ENCODE measurements around the gene KRT9. TPM values are rescaled to one million over a fixed set of nuclear protein-coding genes. Genes with fewer than 3 reads are reported as not detected.
"Not testable (repeated sequence)": the region's sequence is repeated elsewhere in the genome, so short reads cannot be mapped to it uniquely, and the experiment has no call there.

KRT9 gene
- total RNA-seq, 2 donors from 2014 or later = not detected

DNA sequence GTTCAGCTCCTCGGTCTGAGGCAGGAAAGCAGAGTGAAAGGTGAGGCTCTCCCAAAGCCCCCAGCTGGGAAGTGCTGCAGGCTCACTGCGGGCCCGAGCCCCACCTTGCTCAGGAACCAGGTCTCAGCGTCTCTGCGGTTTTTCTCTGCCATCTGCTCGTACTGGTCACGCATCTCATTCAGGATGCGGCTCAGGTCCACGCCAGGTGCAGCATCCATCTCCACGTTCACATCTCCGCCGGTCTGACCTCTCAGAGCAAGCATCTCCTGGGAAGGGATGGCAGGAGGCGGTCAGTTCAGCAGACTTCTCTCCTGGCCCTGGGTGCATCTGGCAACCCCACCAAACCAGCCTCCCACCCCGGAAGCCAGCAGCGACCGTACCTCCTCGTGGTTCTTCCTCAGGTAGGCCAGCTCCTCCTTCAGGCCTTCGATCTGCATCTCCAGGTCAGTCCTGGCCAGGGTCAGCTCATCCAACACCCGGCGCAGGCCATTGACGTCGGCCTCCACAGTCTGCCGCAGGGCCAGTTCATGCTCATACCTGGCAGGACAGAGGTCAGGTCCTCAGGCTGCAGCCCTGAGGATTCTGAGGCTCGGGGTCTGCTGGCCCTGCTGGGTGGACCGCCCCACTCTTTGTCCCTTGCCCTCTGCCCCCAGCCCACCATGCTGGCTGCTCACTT lies 39.2 kb upstream of the KRT9 start:
- intact Hi-C loops (cut with DNase I, micrococcal nuclease) = no loop called here
- no peak for ATAC-seq
- DNase-seq = no peak

DNA sequence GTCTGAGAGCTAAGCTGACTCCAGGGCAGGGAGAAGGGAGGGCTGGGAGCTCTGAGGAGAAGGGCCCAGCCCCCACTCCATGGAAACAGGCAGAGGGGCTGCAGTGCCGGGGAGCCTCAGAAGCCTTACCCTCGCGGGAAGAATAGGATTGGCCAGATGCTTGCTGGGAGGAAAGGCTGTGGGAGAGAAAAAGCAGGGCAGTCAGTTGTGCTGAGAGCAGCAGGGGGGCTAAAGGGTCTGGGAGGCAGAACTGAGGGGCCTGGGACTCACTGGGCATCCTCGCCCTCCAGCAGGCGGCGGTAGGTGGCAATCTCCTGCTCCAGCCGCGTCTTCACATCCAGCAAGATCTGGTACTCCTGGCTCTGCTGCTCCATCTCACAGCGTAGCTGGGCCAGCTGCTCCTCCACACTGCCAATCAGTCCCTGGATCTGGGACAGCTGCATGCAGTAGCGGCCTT lies 38.2 kb upstream of the KRT9 start:
- DNase-seq = peak in 1 of 2 donors; percentile 23
- ATAC-seq; intact Hi-C loops (cut with DNase I, micrococcal nuclease): not testable (repeated sequence)

DNA sequence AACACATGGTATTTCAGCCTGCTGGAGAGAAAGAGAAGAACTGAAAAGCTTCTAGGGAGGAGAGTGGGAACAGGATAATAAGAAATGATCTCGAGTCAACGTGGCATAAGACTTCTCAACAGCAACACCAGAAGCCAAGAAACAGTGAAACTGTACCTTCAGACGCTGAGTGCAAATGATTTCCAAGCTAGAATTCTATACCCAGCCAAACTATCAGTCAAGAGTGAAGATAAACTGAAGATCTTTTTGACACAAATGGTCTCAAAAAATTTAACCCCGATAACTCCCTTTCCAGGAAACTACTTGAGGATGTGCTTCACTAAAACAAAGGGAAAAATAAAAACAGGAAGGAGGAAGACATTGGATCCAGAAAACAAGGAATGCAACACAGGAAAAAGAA lies 35.1 kb upstream of the KRT9 start:
- ATAC-seq; DNase-seq; intact Hi-C loops (cut with DNase I, micrococcal nuclease): not testable (repeated sequence)

DNA sequence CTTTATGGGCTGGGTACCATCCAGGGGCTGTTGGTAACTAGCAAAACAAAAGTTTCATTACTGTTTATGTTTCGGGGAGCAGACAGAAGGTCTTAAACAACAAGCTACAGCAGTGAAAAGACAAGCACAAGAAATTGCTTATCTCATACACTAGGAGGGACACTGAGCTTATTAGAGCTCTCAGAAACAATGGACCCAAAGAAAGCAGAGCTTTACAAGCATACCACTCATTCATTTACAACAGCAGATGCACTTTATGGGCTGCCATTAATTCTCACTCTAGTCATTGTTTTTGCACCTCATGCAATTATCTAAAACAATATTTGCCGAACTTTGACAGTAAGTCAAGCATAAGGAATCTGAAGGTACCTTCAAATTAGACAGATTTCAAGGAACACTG lies 30.7 kb upstream of the KRT9 start:
- intact Hi-C loops (cut with DNase I, micrococcal nuclease) = no loop called here
- ATAC-seq (no peak), DNase-seq (no peak)

DNA sequence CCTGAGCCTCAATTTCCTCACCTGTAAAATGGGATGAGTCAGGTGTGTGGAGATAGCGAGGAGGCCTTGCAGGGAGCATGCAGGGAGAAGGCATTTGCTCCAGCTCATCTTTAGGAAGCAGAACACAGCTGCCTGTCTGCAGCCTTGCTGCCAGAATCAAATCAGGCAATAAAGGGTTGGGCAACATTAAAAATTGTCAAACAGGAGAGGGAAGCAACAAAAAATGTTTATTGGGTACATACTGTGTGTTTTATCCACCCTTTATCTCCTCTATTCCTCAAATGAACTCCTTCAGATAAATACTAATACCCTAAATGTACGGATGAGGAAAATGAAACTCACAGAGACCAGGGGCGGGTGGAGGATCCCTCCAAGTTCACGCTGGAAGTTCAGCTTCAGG lies 28.5 kb upstream of the KRT9 start:
- no peak for DNase-seq
- intact Hi-C loops (cut with DNase I, micrococcal nuclease) = no loop called here
- no peak for ATAC-seq

DNA sequence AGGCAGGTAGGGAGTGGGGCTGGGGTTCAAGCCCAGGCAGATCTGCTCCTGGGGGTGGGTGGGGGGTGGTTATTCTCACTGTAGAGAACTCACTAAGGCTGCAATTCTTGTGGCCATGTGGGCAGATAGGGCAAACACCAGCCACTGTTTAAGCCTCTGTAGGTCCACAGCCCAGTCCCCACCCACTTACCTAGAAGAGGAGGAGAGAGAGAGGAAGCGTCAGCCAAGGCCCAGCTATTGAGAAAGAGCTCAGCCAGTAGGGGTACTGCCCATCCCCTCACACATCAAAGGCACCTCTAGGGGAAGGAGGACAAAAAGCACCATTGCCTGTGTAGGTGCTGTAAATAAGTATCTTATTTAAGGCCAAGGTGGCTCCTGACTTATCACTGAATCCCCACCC lies 27.8 kb upstream of the KRT9 start:
- no peak for DNase-seq
- intact Hi-C loops (cut with DNase I, micrococcal nuclease) = no loop called here

DNA sequence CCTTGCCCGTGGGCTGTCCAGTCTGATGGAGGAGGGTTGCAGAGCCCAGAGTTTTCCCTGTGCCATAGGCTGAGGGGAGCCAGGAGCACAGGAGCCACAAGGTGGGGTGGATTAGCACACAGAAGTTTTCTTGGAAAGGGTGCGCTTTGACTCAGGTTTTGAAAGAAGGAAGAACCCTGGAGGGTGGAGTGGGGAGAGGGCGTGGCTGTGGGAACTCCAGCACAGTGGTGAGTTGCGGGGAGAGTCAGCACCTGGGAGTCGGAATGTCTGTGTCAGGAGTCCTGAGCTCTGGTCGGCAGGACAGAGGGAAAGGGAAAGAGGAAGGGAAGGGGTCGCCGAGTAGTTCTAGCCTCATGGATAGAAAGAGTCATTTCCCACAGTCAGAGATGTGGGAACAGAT lies 23.7 kb upstream of the KRT9 start:
- intact Hi-C loops (cut with DNase I, micrococcal nuclease) = no loop called here
- ATAC-seq (no peak), DNase-seq (no peak)

More for the DNA sequence above, 27.8 kb upstream of the KRT9 start:
- ATAC-seq = no peak

DNA sequence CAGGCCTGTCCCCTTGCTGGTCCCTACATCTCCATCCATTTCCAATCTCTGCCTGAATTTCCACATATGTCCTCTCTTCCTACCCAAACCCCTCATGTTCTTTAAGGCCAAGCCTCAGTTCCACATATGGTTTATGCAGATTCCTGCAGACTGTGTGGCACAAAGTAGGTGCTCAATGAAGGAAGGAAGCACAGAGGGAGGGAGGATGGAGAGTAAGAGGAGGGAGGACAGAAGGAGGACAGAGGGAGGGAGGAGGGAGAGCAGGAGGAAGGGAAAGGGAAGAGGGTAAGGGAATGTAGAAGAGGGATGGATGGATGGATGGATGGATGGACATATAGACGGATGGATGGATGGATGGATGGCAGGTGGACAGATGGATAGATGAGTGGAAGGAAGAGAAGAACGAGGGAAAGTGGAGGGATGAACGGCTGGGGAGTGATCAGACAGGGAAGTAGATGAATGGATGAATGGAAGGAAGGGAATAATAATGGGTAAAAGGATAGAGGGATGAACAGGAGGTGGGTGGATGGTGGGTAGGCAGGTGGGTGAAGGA lies 22.6 kb upstream of the KRT9 start:
- intact Hi-C loops (cut with DNase I, micrococcal nuclease) = no loop called here
- ATAC-seq (no peak), DNase-seq (no peak)

DNA sequence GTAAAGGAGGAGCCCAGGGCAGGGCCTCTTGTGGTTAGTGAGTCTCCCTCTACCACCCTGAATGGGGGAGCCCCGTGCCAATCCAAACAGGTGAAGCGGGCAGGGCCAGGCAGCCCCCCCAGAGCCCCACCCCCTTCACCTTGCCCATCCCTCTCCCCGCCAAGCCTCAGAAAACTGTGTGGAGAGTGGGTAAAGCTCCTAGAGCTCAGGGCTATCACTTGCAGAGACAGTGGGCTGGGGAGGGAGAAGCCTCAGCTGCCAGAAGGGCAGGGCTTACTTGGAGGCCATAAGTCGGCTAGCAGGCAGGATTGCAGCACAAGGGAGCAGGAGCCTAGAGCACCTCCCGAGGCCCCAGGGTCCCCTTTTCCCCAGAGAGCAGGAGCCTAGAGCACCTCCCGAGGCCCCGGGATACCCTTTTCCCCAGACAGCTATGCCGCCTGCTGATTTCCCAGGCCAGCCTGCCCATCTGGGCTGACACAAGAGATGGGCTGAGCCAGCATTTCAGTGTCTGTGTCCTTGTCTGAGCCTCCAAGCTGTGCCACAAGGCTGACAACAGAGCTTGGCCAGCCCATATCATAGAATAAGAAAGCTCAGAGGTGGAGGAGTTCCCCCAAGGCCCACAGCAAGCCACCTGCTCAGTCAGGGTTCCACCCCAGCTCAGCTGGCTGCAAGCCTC lies 21.6 kb upstream of the KRT9 start:
- intact Hi-C loops (cut with DNase I, micrococcal nuclease) = no loop called here
- ATAC-seq (no peak), DNase-seq (no peak)

DNA sequence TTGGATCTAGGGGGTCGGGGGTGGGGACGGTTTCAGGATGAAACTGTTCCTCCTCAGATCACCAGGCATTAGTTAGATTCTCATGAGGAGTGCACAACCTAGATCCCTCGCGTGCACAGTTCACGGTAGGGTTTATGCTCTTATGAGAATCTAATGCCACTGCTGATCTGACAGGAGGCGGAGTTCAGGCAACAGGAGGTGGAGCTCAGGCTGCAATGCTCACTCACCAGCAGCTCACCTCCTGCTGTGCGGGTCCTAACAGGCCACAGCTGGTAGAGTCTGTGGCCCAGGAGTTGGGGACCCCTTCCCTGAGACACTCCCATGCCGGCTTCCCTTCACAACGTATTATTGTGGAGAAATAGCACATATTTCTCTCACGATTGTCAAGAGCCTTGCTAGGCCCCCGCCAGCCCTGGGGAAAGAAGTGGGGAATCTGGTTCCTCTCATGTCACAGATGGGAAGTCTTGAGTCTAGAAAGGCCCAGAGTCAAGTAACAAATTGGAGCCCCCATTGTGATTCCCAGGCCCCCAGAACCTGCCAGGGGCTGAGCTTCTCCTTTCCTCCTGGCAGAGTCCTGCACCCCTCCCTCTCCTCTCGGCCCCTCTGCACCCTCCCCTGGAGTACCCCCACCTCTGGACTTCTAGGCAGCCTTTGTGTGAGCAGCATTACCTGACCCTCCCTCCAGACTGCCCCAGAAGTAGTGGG lies 20.9 kb upstream of the KRT9 start:
- no peak for ATAC-seq
- DNase-seq = no peak

DNA sequence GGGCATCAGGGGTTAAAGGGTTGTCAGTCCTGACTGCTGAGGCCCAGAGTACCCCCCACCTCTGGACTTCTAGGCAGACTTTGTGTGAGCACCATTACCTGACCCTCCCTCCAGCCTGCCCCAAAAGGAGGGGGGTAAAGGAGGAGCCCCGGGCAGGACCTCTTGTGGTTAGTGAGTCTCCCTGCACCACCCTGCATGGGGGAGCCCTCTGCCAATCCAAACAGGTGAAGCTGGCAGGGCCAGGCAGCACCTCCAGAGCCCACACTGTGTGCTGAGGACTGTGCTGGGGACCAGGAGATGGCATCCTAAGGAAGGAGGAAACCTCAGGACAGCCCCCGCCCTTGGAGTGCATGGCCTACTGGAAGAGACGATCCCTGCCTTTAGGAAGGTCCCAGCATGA lies 17.4 kb upstream of the KRT9 start:
- ATAC-seq (no peak), DNase-seq (no peak)
- intact Hi-C loops (cut with DNase I, micrococcal nuclease) = no loop called here

More for the DNA sequence above, 20.9 kb upstream of the KRT9 start:
- intact Hi-C loops (cut with DNase I, micrococcal nuclease) = no loop called here

DNA sequence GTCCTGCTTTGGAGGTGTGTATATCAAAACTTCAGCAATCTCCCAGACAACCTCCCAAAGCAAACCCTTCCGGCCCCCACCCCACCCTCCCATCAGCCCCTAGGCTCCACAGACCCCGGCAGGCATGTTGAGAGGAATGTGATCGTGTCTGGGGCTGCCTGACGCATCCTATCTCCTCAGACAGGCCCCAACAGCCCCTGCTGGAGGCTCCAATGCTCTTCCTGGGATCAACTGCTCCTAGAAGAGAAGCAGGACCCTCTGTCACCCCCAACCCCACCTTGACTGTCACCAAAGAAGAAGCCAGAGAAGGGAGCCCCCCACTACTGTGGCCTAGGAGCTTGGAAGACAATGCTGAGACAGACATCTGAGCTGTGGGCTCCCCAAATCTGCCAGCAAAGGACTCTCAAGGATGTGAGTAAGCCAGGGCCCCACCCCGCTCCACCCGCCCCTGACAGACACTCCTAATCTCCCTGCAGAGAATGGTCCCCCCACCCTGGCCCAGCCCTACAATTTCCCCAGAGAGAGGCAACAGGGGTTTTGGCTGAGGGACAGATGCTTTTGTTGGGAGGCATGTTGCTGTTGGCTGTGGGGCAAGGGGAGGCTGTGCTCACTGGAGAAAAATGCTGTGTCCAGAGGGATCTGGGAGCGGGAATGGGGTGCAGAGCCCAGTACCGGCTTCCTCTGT lies 16.4 kb upstream of the KRT9 start:
- DNase-seq (no peak), ATAC-seq (no peak)
- intact Hi-C loops (cut with DNase I, micrococcal nuclease) = no loop called here

DNA sequence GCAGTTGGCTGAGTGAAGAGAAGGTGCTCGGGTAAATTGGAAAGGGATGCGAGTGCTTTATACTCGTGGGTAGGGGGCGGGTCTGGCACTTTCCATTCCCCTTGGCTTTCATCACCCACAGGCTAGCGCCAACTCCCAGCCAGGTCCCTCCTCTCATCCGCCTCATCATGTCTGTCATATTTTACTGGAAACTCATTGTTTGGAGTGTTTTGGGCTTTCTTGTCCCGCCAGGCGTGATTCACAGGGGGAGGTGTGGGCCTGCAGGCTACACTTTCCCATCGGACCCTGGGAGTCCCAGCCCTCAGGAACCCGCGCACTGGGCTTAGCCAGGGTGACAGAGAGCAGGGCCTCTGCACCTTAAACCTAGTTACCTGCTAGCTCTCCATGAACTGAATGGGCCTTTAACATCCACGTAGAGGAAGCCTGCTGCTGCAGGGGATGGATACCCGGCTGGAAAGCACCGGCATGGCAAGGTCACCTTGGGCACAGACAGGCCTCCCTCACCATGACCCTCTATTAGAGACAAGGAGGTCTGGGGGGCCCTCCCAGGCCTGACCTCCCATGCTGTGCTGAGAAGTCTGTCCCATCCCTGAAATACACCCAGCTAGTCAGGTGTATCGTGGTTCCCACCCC lies 15.1 kb upstream of the KRT9 start, which contains the start of gene KRT14:
TSS of gene KRT14 (minus strand) at position 33 of the 633 bp plus-strand sequence. CDS start 61 bp downstream, outside the sequence.
- DNase-seq = no peak
- no peak for ATAC-seq
- intact Hi-C loops (cut with DNase I, micrococcal nuclease) = no loop called here

DNA sequence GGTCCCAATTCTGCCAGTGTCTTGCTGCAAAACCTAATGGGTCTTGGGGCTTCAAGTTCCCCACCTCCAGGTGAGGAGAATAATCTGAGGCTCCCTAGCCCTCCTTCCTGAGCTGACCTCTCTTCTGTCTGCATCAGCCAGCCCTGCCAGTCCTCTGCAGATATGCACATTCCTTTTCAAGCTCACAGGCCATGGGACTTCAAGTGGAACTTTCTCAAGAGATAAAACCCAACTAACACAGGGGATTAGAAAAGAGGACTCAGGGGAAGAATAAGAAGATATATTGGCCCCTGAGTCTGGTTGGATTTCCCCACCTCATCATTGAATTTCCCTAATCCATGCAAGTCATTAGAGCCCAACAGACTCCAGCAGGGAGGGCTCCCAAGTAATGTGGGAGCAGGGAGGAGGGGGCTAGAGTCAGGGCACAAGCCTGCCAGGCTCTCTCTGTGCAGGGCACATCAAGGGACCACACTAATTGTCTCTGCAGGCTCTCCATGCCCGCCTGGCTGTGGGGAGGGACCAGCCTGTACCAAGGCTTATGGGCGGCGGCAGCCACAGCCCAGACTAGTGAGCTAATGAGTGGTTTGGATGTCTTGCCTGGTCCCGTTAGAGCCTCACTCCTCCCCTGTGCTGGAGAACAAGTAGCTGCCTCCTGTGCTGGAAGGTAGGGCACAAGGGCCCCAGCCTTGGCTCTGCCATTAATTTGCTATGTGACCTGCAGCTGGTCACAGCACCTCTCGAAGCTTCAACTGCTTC lies 13.6 kb upstream of the KRT9 start:
- intact Hi-C loops (cut with DNase I, micrococcal nuclease) = no loop called here
- DNase-seq (no peak), ATAC-seq (no peak)

DNA sequence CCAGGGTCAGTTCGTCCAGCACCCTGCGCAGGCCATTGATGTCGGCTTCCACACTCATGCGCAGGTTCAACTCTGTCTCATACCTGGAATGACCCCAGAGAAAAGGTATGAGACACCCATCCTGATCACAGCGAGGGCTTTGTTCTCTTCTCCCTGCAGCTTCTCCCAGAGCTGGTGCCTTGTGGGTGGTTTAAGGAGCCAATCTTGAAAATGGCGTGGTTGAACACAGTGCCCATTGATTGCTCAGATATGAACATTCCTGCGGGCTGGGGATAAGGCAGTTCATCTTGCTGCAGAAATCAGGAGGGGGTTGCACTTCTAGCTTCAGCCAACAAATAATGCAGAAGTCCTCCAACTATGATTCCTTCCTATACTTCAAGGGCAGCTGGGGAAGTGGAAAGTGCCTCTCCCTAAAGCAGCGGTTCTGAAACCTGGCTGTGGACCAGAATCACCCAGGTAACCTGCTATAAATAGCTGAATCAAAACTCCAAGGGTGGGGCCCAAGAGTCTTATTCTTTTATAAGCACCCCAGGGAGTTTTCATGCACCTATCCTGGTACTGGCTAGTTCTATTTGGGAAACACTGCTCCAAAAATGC lies 12.6 kb upstream of the KRT9 start:
- ATAC-seq; intact Hi-C loops (cut with DNase I, micrococcal nuclease); DNase-seq: not testable (repeated sequence)

DNA sequence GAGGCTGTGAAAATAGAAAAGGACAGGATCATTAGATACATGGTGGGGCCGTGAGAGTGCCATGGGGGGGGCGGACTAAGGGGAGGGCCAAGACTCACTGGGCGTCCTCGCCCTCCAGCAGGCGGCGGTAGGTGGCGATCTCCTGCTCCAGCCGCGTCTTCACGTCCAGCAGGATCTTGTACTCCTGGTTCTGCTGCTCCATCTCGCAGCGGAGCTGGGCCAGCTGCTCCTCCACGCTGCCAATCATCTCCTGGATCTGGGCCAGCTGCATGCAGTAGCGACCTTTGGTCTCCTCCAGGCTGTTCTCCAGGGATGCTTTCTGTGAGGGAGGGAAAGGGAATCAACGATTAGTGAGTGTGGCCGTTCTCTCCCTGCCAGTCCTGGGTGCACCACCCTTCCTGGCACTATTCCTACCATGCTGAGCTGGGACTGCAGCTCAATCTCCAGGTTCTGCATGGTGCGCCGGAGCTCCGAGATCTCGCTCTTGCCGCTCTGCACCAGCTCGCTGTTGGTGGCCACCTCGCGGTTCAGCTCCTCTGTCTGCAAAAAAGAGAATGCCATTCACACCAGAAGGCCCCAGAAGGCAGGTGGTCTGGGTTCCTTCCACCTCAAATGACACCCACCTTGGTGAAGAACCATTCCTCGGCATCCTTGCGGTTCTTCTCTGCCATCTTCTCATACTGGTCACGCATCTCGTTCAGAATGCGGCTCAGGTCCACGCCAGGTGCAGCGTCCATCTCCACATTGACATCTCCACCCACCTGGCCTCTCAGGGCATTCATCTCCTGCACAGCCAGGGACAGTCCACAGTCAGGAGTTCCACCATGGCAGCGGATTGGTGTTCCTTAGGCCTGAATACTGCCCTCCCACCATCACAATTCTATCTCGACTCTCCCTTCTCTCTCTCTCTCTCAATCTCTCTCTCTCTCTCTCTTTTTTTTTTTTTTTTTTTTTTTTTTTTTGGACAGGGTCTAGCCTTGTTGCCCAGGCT lies 11.6 kb upstream of the KRT9 start:
- intact Hi-C loops (cut with DNase I, micrococcal nuclease) = no loop called here
- peak; percentile 68 for ATAC-seq
- peak; percentile 76 to 77 for DNase-seq
